Ishikawa (cell line): Measurements from ENCODE around the gene CACNG8.

Experiments
- CEBPB ChIP-seq: IDR thresholded peaks from 2 replicates; pipeline ENCODE4 v1.6.1; 2012
- CREB1 ChIP-seq: IDR thresholded peaks from 2 replicates; pipeline ENCODE4 v1.6.1; 2012; ENCODE audit warnings: low read depth
- EGR1 ChIP-seq: IDR thresholded peaks from 2 replicates; pipeline ENCODE4 v1.6.1; 2012
- EP300 ChIP-seq: IDR thresholded peaks from 2 replicates; pipeline ENCODE4 v1.6.1; 2012; ENCODE audit warnings: borderline replicate concordance
- FOXM1 ChIP-seq: IDR thresholded peaks from 2 replicates; pipeline ENCODE4 v1.6.1; 2012; ENCODE audit warnings: low read depth, borderline replicate concordance
- MAX ChIP-seq: IDR thresholded peaks from 2 replicates; pipeline ENCODE4 v1.6.1; 2012
- NFIC ChIP-seq: IDR thresholded peaks from 2 replicates; pipeline ENCODE4 v1.6.1; 2012
- RAD21 ChIP-seq: IDR thresholded peaks from 2 replicates; pipeline ENCODE4 v1.6.1; 2012; ENCODE audit warnings: low read depth
- REST ChIP-seq: IDR thresholded peaks from 2 replicates; pipeline ENCODE4 v1.6.1; 2012; ENCODE audit warnings: low read depth, mild to moderate bottlenecking
- TAF1 ChIP-seq: IDR thresholded peaks from 2 replicates; pipeline ENCODE4 v1.6.1; 2012; ENCODE audit warnings: low read depth, mild to moderate bottlenecking
- TCF12 ChIP-seq: IDR thresholded peaks from 2 replicates; pipeline ENCODE4 v1.6.1; 2012; ENCODE audit warnings: low read depth
- TEAD4 ChIP-seq: IDR thresholded peaks from 2 replicates; pipeline ENCODE4 v1.6.1; 2012
- USF1 ChIP-seq: IDR thresholded peaks from 2 replicates; pipeline ENCODE4 v1.6.1; 2012
- YY1 ChIP-seq: IDR thresholded peaks from 2 replicates; pipeline ENCODE4 v1.6.1; 2012; ENCODE audit warnings: low read depth
- ZBTB7A ChIP-seq: IDR thresholded peaks from 2 replicates; pipeline ENCODE4 v1.6.1; 2012; ENCODE audit warnings: low read depth

CACNG8 gene

GRCh38 chr19:53977991-53978731 is 15.4 kb downstream of the CACNG8 start:
- TF ChIP-seq ZBTB7A, result no peak
- TF ChIP-seq REST, result no peak
- TF ChIP-seq CREB1, result no peak
- TF ChIP-seq TCF12, result no peak
- TF ChIP-seq EGR1, result no peak
- TF ChIP-seq NFIC, result no peak
- TF ChIP-seq YY1, result no peak

GRCh38 chr19:53978975-53979801 is 16.5 kb downstream of the CACNG8 start:
- TF ChIP-seq NFIC, result no peak
- no peak for TF ChIP-seq TEAD4
- TF ChIP-seq EGR1, result no peak
- no peak for TF ChIP-seq FOXM1
- TF ChIP-seq CEBPB, result no peak
- no peak for TF ChIP-seq MAX
- TF ChIP-seq USF1, result no peak
- TF ChIP-seq ZBTB7A, result no peak
- no peak for TF ChIP-seq TAF1
- TF ChIP-seq EP300, result no peak
- no peak for TF ChIP-seq YY1
- no peak for TF ChIP-seq CREB1
- no peak for TF ChIP-seq TCF12
- no peak for TF ChIP-seq REST
- TF ChIP-seq RAD21, result no peak

GRCh38 chr19:53980539-53981375 is 18.0 kb downstream of the CACNG8 start:
- TF ChIP-seq RAD21 (no peak), TEAD4 (no peak), EP300 (no peak), FOXM1 (no peak), EGR1 (no peak), USF1 (no peak), NFIC (no peak), REST (no peak), TAF1 (no peak), CREB1 (no peak), CEBPB (no peak), ZBTB7A (no peak), YY1 (no peak)
